Psoas muscle (tissue), 8 donors: Measurements from ENCODE around the gene ABCG4. TPM values are rescaled to one million over a fixed set of nuclear protein-coding genes. Genes with fewer than 3 reads are reported as not detected.
A peak's percentile ranks its signal among the peaks of the same experiment; 100 is the strongest.

Experiments used
- ATAC-seq, 4 donors: fragments of 200-7000 bp; cut with Tn5 transposase; one replicate each; pipeline ENCODE4 v1.9.1; 2020; ENCODE audit warnings: moderate library complexity in 3 of 4, mild to moderate bottlenecking in 2 of 4
- DNase-seq, 2 donors: peaks; one replicate each; pipeline ENCODE4 v3.0.0-alpha.2; 2020
- H3K27ac ChIP-seq: fragments of 200-600 bp; one replicate; pipeline ENCODE4 v1.8.0; 2022
- H3K27me3 ChIP-seq, 3 donors: fragments of 200-600 bp in 1 of 3; one replicate each; pipeline versions ENCODE4 v1.6.1 to v1.8.0; 2013 to 2022; ENCODE audit warnings: low read length in 2 of 3, mild to moderate bottlenecking in 2 of 3, moderate library complexity in 1 of 3; ENCODE audit not compliant: insufficient read depth in 3 of 3
- H3K36me3 ChIP-seq, 2 donors: fragments of 200-600 bp in 1 of 2; one replicate each; pipeline versions ENCODE4 v1.6.1 to v1.8.0; 2013 to 2022; ENCODE audit warnings: low read depth in 1 of 2, mild to moderate bottlenecking in 1 of 2, moderate library complexity in 1 of 2; ENCODE audit not compliant: insufficient read depth in 1 of 2
- H3K4me1 ChIP-seq: fragments of 200-600 bp; one replicate; pipeline ENCODE4 v1.8.0; 2022
- H3K4me3 ChIP-seq: fragments of 200-600 bp; one replicate; pipeline ENCODE4 v1.8.0; 2022; ENCODE audit warnings: mild to moderate bottlenecking
- H3K9me3 ChIP-seq: fragments of 200-600 bp; one replicate; pipeline ENCODE4 v1.8.0; 2022
- CTCF ChIP-seq: fragments of 200-600 bp; IDR thresholded peaks from one replicate; pipeline ENCODE4 v1.8.0; 2022; ENCODE audit warnings: antibody characterized with exemption
- WGBS, 3 donors: extraction: QIAGEN DNeasy Blood & Tissue Kit; methylation state at CpG; one replicate each; pipeline versions ENCODE4 v1.1.6 to v1.1.7; 2013; 5-methylcytosine and 5-hydroxymethylcytosine counted together
- intact Hi-C, 2 donors: fragments of 100-400 bp; cut with DNase I; formaldehyde crosslinking; loops; one replicate each; pipeline versions ENCODE4 v1.11.0 to v1.14.2; 2022
- polyA plus RNA-seq, 3 donors: library from polyadenylated mRNA; stranded (reverse); fragments of 200-250 nt; gene quantifications; one replicate each; pipeline ENCODE4 v1.2.3, GENCODE V29; 2013
- total RNA-seq, 4 donors: library from RNA; stranded (reverse); fragmentation: NEBNext Ultra II Directional in 2 of 4; extraction: Animal tissue kit (Norgen Biotek cat#: 25700) in 2 of 4; gene quantifications; one replicate each; pipeline versions ENCODE4 v1.2.1 to v1.2.4, GENCODE V29; 2021 to 2023
- donor health status: healthy with polysubstance abuse.
- donor health status: DM: no; HTN: no; CAD: no; lungs with moderate emphysema.
- donor health status: Bipolar disorder and iron deficiency.
- donor health status: healthy.
- donor health status: DM: yes; HTN: yes; CAD: no.
- donor health status: DM: no; HTN: no; CAD: no.
- donor health status: DM: no; HTN: no; CAD: no.
- donor health status: DM: yes; HTN: yes; CAD: no.

ABCG4 gene
- total and polyA plus RNA-seq, 7 donors, result 0.03 to 0.38 (median 0.17) TPM; not detected in 1

- 59 to 67% (median 62%) methylated on average over 10 of the region's 10 CpGs for WGBS, 3 donors
- intact Hi-C loops, result loop anchor here (5.0 to 10.0 kb wide), 6 partner anchors 62 to 132 kb away; partner anchors contain the start of gene MCAM (in 1 of the 2)
- ATAC-seq, result no peak
Observed at GRCh38 chr11:119205080-119205479, 56.2 kb downstream of the ABCG4 start.

GRCh38 chr11:119205574-119206510 is 57.0 kb downstream of the ABCG4 start, which contains the start of gene CBL:
Gene CBL, plus strand, starts transcription at chr11:119206339. Its CDS starts 79 bp downstream, at chr11:119206418.
- Histone ChIP-seq H3K4me3 (peak within 1 kb of the TSS; percentile 91), H3K4me1 (peaks cover 13% of the 10 kb centered on the region), H3K27me3 (no peaks in the 10 kb centered on the region), H3K9me3 (no peaks in the 10 kb centered on the region), H3K36me3 (no peaks in the 10 kb centered on the region), H3K27ac (peak within 1 kb of the TSS; percentile 90)
- DNase-seq, result peak; percentile 94 to 97
- intact Hi-C loops, result loop anchor here (5.0 to 10.0 kb wide), 6 partner anchors 61 to 131 kb away; partner anchors contain the start of gene MCAM (in 1 of the 2)
- 0 to 1% (median 1%) methylated on average over 50 to 88 of the region's 88 CpGs for WGBS, 3 donors
- peak; percentile 79 for TF ChIP-seq CTCF
- peak; percentile 97 to 98 (median 97) for ATAC-seq

More at GRCh38 chr11:119205080-119205479, 56.2 kb downstream of the ABCG4 start:
- Histone ChIP-seq H3K4me1 (peaks cover 13% of the 10 kb centered on the region), H3K36me3 (no peaks in the 10 kb centered on the region), H3K27me3 (no peaks in the 10 kb centered on the region), H3K27ac (no peak overlapping the region), H3K4me3 (peak overlapping the region; percentile 91), H3K9me3 (no peaks in the 10 kb centered on the region)
- TF ChIP-seq CTCF, result no peak
- no peak for DNase-seq

GRCh38 chr11:119206511-119207414 is 57.9 kb downstream of the ABCG4 start:
- H3K4me3 ChIP-seq, result peak overlapping the region; percentile 91
- WGBS, 3 donors, result 1 to 4% (median 2%) methylated on average over 22 to 41 of the region's 41 CpGs
- intact Hi-C loops, result loop anchor here (5.0 to 10.0 kb wide), 6 partner anchors 61 to 131 kb away; partner anchors contain the start of gene MCAM (in 1 of the 2)
- DNase-seq (peak; percentile 66 to 72), ATAC-seq (peak; percentile 16 to 49 (median 28))
- peaks cover 13% of the 10 kb centered on the region for H3K4me1 ChIP-seq
- H3K36me3 ChIP-seq, result no peaks in the 10 kb centered on the region
- TF ChIP-seq CTCF, result no peak
- H3K9me3 ChIP-seq, result no peaks in the 10 kb centered on the region
- peak overlapping the region; percentile 90 for H3K27ac ChIP-seq
- H3K27me3 ChIP-seq, result no peaks in the 10 kb centered on the region

GRCh38 chr11:119207415-119207960 is 58.6 kb downstream of the ABCG4 start:
- H3K27me3 ChIP-seq, result no peaks in the 10 kb centered on the region
- no peak for ATAC-seq
- H3K27ac ChIP-seq, result peak overlapping the region; percentile 90
- WGBS, 3 donors, result 45 to 55% (median 54%) methylated on average over 11 of the region's 11 CpGs
- intact Hi-C loops, result loop anchor here (5.0 to 10.0 kb wide), 6 partner anchors 60 to 130 kb away; partner anchors contain the start of gene MCAM (in 1 of the 2)
- DNase-seq, result no peak
- H3K36me3 ChIP-seq, result no peaks in the 10 kb centered on the region
- H3K4me1 ChIP-seq, result peaks cover 15% of the 10 kb centered on the region
- H3K9me3 ChIP-seq, result no peaks in the 10 kb centered on the region
- TF ChIP-seq CTCF, result no peak
- H3K4me3 ChIP-seq, result peak overlapping the region; percentile 91
